HEK293 (cell line): ENCODE results near the gene ADPRHL1.

Experiments
- CTCF ChIA-PET: fragments of 350-600 bp; formaldehyde crosslinking; extraction: SDS; loops from one replicate; lab custom pipeline; 2021; ENCODE audit warnings: antibody characterized with exemption; lab: Yijun Ruan, JAX
- POLR2A ChIA-PET: fragments of 300-600 bp; formaldehyde crosslinking; extraction: SDS; loops from one replicate; lab custom pipeline; 2020; ENCODE audit warnings: antibody characterized with exemption, inconsistent platforms; lab: Yijun Ruan, JAX
- H3K27ac ChIP-seq: fragments of 200-500 bp; sonication (Bioruptor generic); 2 replicates; pipeline ENCODE4 v1.5.1; 2014; ENCODE audit warnings: low read depth, low read length, control low read depth, inconsistent platforms; ENCODE audit errors: extremely low read depth
- H3K36me3 ChIP-seq, 2 experiments: fragments of 200-500 bp in 1 of 2; sonication (Bioruptor generic) in 1 of 2; 1 replicate in 1 of 2; 2 replicates in 1 of 2; pipeline ENCODE4 v1.5.1; 2014 to 2017; ENCODE audit warnings: inconsistent platforms in 2 of 2, low read length in 2 of 2; ENCODE audit not compliant: control insufficient read depth in 2 of 2, insufficient read depth in 1 of 2
- H3K4me1 ChIP-seq: fragments of 200-500 bp; sonication (Bioruptor generic); 2 replicates; pipeline ENCODE4 v1.5.1; 2014; ENCODE audit warnings: mild to moderate bottlenecking, low read length, inconsistent platforms; ENCODE audit not compliant: control insufficient read depth, insufficient read depth
- H3K4me3 ChIP-seq: 2 replicates; pipeline ENCODE4 v1.5.1; 2011; ENCODE audit warnings: low read depth, mild to moderate bottlenecking, control low read depth, low read length, moderate library complexity
- H3K9me3 ChIP-seq: fragments of 200-500 bp; sonication (Bioruptor generic); 2 replicates; pipeline ENCODE4 v1.5.1; 2014; ENCODE audit warnings: low read depth, low read length, inconsistent platforms; ENCODE audit not compliant: control insufficient read depth, insufficient read depth
- GFI1B ChIP-seq: fragments of 450-650 bp; formaldehyde crosslinking; IDR thresholded peaks from 2 replicates; pipeline ENCODE4 v1.5.1; 2016; ENCODE audit warnings: missing biosample characterization, missing genetic modification characterization
- HOXC10 ChIP-seq: sonication (generic); formaldehyde crosslinking; IDR thresholded peaks from 2 replicates; pipeline ENCODE4 v1.8.1; 2023; ENCODE audit warnings: mild to moderate bottlenecking, missing genetic modification reagents
- REST ChIP-seq: fragments of 450-650 bp; formaldehyde crosslinking; IDR thresholded peaks from 2 replicates; pipeline ENCODE4 v1.5.1; 2016; ENCODE audit warnings: missing biosample characterization, missing genetic modification characterization
- ZBTB48 ChIP-seq: fragments of 450-650 bp; formaldehyde crosslinking; IDR thresholded peaks from 2 replicates; pipeline ENCODE4 v1.5.1; 2016; ENCODE audit warnings: missing biosample characterization, missing genetic modification characterization
- ZBTB7A ChIP-seq: fragments of 450-650 bp; formaldehyde crosslinking; IDR thresholded peaks from 2 replicates; pipeline ENCODE4 v1.5.1; 2016; ENCODE audit warnings: low read depth, missing biosample characterization, missing genetic modification characterization
- ZFP3 ChIP-seq: fragments of 450-650 bp; formaldehyde crosslinking; IDR thresholded peaks from 2 replicates; pipeline ENCODE4 v1.5.1; 2016; ENCODE audit warnings: low read depth, missing biosample characterization, missing genetic modification characterization
- ZFP69B ChIP-seq: fragments of 450-650 bp; formaldehyde crosslinking; IDR thresholded peaks from 2 replicates; pipeline ENCODE4 v1.5.1; 2016; ENCODE audit warnings: missing biosample characterization, missing genetic modification characterization
- ZNF175 ChIP-seq: fragments of 450-650 bp; formaldehyde crosslinking; IDR thresholded peaks from 2 replicates; pipeline ENCODE4 v1.5.1; 2016; ENCODE audit warnings: missing biosample characterization, missing genetic modification characterization
- ZNF18 ChIP-seq: fragments of 450-650 bp; formaldehyde crosslinking; IDR thresholded peaks from 2 replicates; pipeline ENCODE4 v1.5.1; 2016; ENCODE audit warnings: missing biosample characterization, missing genetic modification characterization
- ZNF239 ChIP-seq: fragments of 450-650 bp; formaldehyde crosslinking; IDR thresholded peaks from 2 replicates; pipeline ENCODE4 v1.5.1; 2016; ENCODE audit warnings: missing biosample characterization, missing genetic modification characterization
- ZNF266 ChIP-seq: fragments of 450-650 bp; formaldehyde crosslinking; IDR thresholded peaks from 2 replicates; pipeline ENCODE4 v1.5.1; 2016; ENCODE audit warnings: missing biosample characterization, missing genetic modification characterization, low read depth
- ZNF274 ChIP-seq, 2 experiments: fragments of 200-500 bp in 1 of 2; fragments of 450-650 bp in 1 of 2; sonication (Bioruptor generic) in 1 of 2; formaldehyde crosslinking in 1 of 2; IDR thresholded peaks; 2 replicates each; pipeline versions ENCODE4 v1.5.1 to v1.6.1; 2014 to 2016; ENCODE audit warnings: borderline replicate concordance in 1 of 2, inconsistent platforms in 1 of 2, low read length in 1 of 2, missing biosample characterization in 1 of 2, missing genetic modification characterization in 1 of 2
- ZNF394 ChIP-seq: fragments of 450-650 bp; formaldehyde crosslinking; IDR thresholded peaks from 2 replicates; pipeline ENCODE4 v1.5.1; 2016; ENCODE audit warnings: missing biosample characterization, missing genetic modification characterization, mild to moderate bottlenecking, moderate library complexity, borderline replicate concordance
- ZNF521 ChIP-seq: fragments of 450-650 bp; formaldehyde crosslinking; IDR thresholded peaks from 2 replicates; pipeline ENCODE4 v1.5.1; 2017; ENCODE audit warnings: missing biosample characterization, mild to moderate bottlenecking, missing genetic modification characterization
- ZNF548 ChIP-seq: fragments of 450-650 bp; formaldehyde crosslinking; IDR thresholded peaks from 2 replicates; pipeline ENCODE4 v1.5.1; 2016; ENCODE audit warnings: missing biosample characterization, missing genetic modification characterization
- ZNF555 ChIP-seq: fragments of 450-650 bp; formaldehyde crosslinking; conservative IDR thresholded peaks from 2 replicates; pipeline ENCODE4 v1.5.1; 2017; ENCODE audit warnings: missing biosample characterization, mild to moderate bottlenecking, missing genetic modification characterization, inconsistent platforms
- ZNF558 ChIP-seq: fragments of 450-650 bp; formaldehyde crosslinking; IDR thresholded peaks from 2 replicates; pipeline ENCODE4 v1.5.1; 2016; ENCODE audit warnings: missing biosample characterization, missing genetic modification characterization
- ZNF610 ChIP-seq: fragments of 450-650 bp; formaldehyde crosslinking; IDR thresholded peaks from 2 replicates; pipeline ENCODE4 v1.5.1; 2016; ENCODE audit warnings: missing biosample characterization, missing genetic modification characterization, borderline replicate concordance
- ZNF660 ChIP-seq: fragments of 450-650 bp; IDR thresholded peaks from 2 replicates; pipeline ENCODE4 v1.5.1; 2018; ENCODE audit warnings: missing biosample characterization, mild to moderate bottlenecking, missing genetic modification characterization
- ZSCAN5A ChIP-seq: fragments of 450-650 bp; formaldehyde crosslinking; IDR thresholded peaks from 2 replicates; pipeline ENCODE4 v1.5.1; 2016; ENCODE audit warnings: missing biosample characterization, missing genetic modification characterization
- TF ChIP-seq, protein P1 (sequence below): fragments of 450-650 bp; formaldehyde crosslinking; conservative IDR thresholded peaks from 2 replicates; pipeline ENCODE4 v1.5.1; 2016; ENCODE audit warnings: low read depth, missing biosample characterization, missing genetic modification characterization

The ADPRHL1 gene

DNA sequence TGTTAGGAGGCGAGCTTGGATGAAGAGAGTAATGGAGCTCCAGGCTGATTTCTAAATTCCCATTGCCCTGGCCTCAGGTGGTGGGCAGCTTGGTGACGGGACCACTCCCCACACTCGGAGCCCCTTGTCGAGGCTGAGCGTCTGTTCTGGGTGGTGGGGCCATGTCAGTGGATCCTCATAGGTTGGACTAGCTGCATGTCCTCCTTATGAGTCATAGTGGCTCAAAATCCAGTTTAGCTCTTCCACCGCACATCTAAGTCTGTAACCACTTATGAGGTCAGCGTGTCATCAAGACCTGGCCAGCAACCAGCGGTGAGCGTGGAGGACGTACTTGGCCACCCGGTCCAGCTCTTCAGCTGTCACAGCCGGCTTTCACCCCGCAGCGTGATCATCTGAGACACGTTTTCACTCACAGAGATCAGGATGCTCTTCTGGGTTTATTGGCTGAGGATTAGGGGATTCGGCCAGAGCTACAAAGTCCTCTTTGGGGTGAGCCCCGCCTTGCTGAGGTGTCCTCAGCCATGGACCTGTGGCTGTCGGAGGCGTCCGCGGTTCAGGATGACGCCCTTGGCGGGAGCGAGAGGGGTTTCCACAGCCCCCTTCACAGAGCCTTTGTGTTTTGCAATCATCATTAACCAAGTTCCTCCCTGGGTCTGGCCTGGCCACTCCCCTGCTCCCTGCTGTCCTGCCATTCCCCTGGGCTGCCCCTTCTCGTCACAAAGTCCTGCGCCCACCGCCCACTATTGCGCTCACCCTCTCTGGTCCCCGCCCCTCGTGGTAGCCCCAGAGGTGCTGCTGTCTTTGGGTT lies 41.9 kb downstream of the ADPRHL1 start (continued):
- TF ChIP-seq, protein P1, sequence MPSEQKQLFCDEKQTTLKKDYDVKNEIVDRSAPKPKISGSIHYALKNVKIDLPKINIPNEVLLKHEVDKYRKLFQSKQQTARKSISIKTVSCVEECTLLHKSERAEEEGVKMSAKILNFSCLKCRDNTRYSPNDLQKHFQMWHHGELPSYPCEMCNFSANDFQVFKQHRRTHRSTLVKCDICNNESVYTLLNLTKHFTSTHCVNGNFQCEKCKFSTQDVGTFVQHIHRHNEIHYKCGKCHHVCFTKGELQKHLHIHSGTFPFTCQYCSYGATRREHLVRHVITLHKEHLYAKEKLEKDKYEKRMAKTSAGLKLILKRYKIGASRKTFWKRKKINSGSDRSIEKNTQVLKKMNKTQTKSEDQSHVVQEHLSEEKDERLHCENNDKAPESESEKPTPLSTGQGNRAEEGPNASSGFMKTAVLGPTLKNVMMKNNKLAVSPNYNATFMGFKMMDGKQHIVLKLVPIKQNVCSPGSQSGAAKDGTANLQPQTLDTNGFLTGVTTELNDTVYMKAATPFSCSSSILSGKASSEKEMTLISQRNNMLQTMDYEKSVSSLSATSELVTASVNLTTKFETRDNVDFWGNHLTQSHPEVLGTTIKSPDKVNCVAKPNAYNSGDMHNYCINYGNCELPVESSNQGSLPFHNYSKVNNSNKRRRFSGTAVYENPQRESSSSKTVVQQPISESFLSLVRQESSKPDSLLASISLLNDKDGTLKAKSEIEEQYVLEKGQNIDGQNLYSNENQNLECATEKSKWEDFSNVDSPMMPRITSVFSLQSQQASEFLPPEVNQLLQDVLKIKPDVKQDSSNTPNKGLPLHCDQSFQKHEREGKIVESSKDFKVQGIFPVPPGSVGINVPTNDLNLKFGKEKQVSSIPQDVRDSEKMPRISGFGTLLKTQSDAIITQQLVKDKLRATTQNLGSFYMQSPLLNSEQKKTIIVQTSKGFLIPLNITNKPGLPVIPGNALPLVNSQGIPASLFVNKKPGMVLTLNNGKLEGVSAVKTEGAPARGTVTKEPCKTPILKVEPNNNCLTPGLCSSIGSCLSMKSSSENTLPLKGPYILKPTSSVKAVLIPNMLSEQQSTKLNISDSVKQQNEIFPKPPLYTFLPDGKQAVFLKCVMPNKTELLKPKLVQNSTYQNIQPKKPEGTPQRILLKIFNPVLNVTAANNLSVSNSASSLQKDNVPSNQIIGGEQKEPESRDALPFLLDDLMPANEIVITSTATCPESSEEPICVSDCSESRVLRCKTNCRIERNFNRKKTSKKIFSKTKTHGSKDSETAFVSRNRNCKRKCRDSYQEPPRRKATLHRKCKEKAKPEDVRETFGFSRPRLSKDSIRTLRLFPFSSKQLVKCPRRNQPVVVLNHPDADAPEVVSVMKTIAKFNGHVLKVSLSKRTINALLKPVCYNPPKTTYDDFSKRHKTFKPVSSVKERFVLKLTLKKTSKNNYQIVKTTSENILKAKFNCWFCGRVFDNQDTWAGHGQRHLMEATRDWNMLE (tag by site-specific recombination): no peak
- no peak for TF ChIP-seq ZBTB48 (tag by site-specific recombination)
- TF ChIP-seq GFI1B (tag by site-specific recombination): no peak
- peak; percentile 45; the same call in 1 of the 2 replicates for TF ChIP-seq ZFP69B (tag by site-specific recombination)
- no peak for TF ChIP-seq ZNF239
- no peak for TF ChIP-seq ZNF610
- no peak for TF ChIP-seq ZNF555
- TF ChIP-seq ZNF521 (tag by site-specific recombination): no peak
- 0 out of 2 replicates have a peak, but pooled peaks have one; percentile 10 for TF ChIP-seq ZBTB7A (tag by site-specific recombination)

- H3K9me3 ChIP-seq: no peaks in the 10 kb centered on the region
- POLR2A ChIA-PET: interaction anchor here (1.0 kb wide), 1 partner anchor 14 kb away, joined by 4 read pairs; no protein-coding TSS in a partner anchor
- CTCF ChIA-PET: interaction anchor here (0.6 to 1.0 kb wide), 3 partner anchors 17 to 153 kb away, joined by 3 read pairs; no protein-coding TSS in a partner anchor
- no peaks in the 10 kb centered on the region for H3K4me1 ChIP-seq
- H3K36me3 ChIP-seq: no peaks in the 10 kb centered on the region
- H3K27ac ChIP-seq: no peak overlapping the region
- H3K4me3 ChIP-seq: peak overlapping the region; percentile 22
- no peak for TF ChIP-seq ZNF548 (tag by site-specific recombination)
- TF ChIP-seq ZNF394 (tag by site-specific recombination): peak; percentile 82
- TF ChIP-seq ZNF610: no peak
- no peak for TF ChIP-seq ZNF175 (tag by site-specific recombination)
- no peak for TF ChIP-seq ZNF266 (tag by site-specific recombination)
- TF ChIP-seq ZSCAN5A: no peak
- no peak for TF ChIP-seq HOXC10 (CRISPR knock-in tag)
- TF ChIP-seq ZNF274 (IDR thresholded peaks at IDR 0.05; ENCODE audit: low read length): no peak
- TF ChIP-seq ZNF274 (tag by site-specific recombination; IDR thresholded peaks at IDR 0.05; ENCODE audit: borderline replicate concordance): no peak
- no peak for TF ChIP-seq ZNF18 (tag by site-specific recombination)
- TF ChIP-seq ZFP3 (tag by site-specific recombination): no peak
- TF ChIP-seq REST: no peak
- peak; percentile 57; the same call in 1 of the 2 replicates for TF ChIP-seq ZFP69B (tag by site-specific recombination)
- no peak for TF ChIP-seq ZNF558 (tag by site-specific recombination)
- peak; percentile 72; the same call in 1 of the 2 replicates for TF ChIP-seq ZNF660 (tag by site-specific recombination)
Measured at GRCh38 chr13:113410472-113411201, 42.7 kb downstream of the ADPRHL1 start.
